ENCODE data around the gene PTPRG.

Gene PTPRG

DNA sequence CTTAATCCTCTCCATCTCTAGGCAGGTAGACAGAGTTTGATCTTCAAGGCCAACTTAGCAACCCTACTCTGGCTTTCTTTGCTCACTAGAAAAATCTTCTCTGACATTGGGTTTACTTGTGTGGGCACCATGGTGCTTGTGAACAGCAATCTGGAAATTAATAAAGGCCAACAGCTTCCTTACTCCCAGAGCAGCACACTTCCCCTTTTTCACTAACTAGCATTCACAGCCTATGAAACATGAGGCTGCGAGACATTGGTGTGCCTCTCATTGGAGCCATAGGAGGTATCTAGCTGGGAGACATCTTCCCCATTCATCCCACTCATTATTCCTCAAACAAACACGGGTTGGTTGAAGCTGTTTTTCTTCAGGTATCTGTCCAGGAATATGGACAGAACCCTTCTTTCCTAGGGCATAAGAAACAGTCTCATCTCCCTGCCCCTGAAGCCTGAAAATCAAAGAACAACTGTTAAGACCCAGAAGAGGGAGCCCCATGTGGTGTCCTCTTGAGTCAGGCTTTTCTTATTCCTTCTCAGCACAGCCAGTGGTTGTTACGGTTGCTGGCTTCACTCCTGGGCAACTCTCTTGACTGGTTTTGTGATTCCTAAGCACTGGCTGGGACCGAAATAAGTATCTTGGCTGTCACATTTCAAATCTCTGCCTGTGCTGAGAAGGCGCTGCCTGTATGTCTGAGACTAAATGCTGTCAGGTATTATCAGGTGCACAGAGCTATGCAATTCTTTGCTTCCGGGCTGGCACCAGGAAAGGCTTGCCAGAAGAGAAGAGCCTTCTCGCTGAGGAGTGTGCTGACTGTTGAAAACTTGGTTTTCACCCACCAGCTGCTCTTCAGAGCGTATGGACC is 617.6 kb downstream of the PTPRG start:
- H3K4me3 ChIP-seq (ENCODE audit: low read depth, low read length) = no peak overlapping the region
- in situ Hi-C loops (cut with HindIII; ENCODE audit: low sequenced_read_pairs) = no loop called here
- DNase-seq (ENCODE audit: low read depth) = no peak
- TF ChIP-seq, protein P1, sequence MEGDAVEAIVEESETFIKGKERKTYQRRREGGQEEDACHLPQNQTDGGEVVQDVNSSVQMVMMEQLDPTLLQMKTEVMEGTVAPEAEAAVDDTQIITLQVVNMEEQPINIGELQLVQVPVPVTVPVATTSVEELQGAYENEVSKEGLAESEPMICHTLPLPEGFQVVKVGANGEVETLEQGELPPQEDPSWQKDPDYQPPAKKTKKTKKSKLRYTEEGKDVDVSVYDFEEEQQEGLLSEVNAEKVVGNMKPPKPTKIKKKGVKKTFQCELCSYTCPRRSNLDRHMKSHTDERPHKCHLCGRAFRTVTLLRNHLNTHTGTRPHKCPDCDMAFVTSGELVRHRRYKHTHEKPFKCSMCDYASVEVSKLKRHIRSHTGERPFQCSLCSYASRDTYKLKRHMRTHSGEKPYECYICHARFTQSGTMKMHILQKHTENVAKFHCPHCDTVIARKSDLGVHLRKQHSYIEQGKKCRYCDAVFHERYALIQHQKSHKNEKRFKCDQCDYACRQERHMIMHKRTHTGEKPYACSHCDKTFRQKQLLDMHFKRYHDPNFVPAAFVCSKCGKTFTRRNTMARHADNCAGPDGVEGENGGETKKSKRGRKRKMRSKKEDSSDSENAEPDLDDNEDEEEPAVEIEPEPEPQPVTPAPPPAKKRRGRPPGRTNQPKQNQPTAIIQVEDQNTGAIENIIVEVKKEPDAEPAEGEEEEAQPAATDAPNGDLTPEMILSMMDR (IDR thresholded peaks at IDR 0.05; ENCODE audit: low read depth, low read length, missing control alignments) = no peak

DNA sequence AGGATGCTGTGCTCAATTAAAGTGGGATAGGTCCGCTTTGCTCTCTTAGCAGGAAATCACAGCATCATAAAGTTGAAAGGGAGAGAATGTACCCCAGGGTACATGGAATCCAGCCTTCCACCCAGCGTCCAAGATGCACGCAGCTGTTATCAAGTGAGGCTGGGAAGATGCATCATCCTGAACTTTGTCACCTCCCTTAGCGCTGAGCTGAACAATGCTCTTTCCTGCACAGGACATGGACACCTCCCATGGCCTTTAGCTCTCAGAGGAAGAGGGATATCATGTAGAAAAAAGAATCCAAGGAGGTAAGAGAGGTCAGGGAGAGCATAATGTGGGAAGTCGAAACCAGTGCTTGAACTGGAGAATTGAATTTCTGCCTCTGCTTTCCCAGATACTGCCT is 619.1 kb downstream of the PTPRG start:
- in situ Hi-C loops (cut with HindIII; ENCODE audit: low sequenced_read_pairs) = loop anchor here (5.0 to 10.0 kb wide), 2 partner anchors 323 to 616 kb away; partner anchors contain the start of gene PTPRG
- TF ChIP-seq, protein P1 (IDR thresholded peaks at IDR 0.05; ENCODE audit: low read depth, low read length, missing control alignments) = no peak
- no peak for DNase-seq (ENCODE audit: low read depth)
- H3K4me3 ChIP-seq (ENCODE audit: low read depth, low read length) = no peak overlapping the region

DNA sequence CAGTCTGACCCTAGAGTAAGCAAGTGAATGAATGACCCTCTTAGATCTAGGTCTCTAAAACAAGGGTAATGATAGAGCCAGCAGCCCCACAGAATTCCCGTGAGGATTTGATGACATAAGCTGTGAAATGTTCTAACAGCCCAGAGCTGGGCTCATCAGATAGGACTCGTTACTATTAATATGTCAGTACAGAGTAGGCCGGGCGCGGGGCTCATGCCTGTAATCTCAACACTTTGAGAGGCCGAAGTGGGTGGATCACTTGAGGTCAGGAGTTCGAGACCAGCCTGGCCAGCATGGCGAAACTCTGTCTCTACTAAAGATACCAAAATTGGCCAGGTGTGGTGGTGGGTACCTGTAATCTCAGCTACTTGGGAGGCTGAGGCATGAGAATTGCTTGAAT is 621.7 kb downstream of the PTPRG start:
- in situ Hi-C loops (cut with HindIII; ENCODE audit: low sequenced_read_pairs) = loop anchor here (5.0 to 10.0 kb wide), 2 partner anchors 326 to 618 kb away; partner anchors contain the start of gene PTPRG
- no peak for DNase-seq (ENCODE audit: low read depth)
- no peak overlapping the region for H3K4me3 ChIP-seq (ENCODE audit: low read depth, low read length)
- TF ChIP-seq, protein P1 (IDR thresholded peaks at IDR 0.05; ENCODE audit: low read depth, low read length, missing control alignments) = no peak

DNA sequence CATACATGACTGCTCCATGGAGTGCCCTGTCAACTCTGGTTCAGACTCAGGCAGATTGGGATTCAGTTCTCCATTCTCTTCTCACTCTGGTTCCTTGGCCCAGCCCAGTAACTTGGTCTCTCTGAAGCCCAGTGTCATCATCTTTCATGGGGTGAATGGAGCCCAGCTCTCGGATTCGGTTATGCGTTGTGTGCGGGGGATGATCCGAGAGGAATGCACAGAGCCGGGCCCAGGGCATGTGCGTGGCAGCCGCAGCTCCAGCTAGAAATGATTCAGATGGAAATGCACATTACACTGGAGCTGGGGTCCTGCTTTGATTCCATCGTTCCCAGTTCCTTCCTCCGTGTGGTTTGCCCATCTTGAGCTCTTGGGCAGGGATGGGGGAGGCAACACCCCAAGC is 622.6 kb downstream of the PTPRG start:
- in situ Hi-C loops (cut with HindIII; ENCODE audit: low sequenced_read_pairs) = loop anchor here (5.0 to 10.0 kb wide), 2 partner anchors 327 to 619 kb away; partner anchors contain the start of gene PTPRG
- H3K4me3 ChIP-seq (ENCODE audit: low read depth, low read length) = no peak overlapping the region
- no peak for DNase-seq (ENCODE audit: low read depth)
- TF ChIP-seq, protein P1 (IDR thresholded peaks at IDR 0.05; ENCODE audit: low read depth, low read length, missing control alignments) = no peak

DNA sequence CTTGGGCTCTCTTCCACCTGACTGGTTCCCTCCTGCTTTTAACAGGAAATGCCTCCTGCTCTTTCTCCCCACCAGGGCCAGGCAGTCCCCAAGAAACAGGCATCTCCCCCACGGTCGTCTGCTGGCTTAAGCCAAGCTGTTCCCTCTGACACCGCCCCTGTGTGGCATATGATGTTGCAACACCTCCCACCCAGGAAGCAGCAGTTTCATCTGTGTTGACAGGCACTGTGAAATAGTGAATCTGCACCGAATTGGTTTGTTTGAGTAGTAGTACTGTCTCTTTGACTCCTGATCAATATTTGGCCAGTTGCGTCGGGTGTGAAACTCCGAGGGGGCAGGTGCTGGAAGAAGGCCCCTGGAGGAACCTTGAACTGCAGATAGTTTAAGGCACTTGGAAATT is 623.2 kb downstream of the PTPRG start:
- TF ChIP-seq, protein P1 (IDR thresholded peaks at IDR 0.05; ENCODE audit: low read depth, low read length, missing control alignments) = no peak
- in situ Hi-C loops (cut with HindIII; ENCODE audit: low sequenced_read_pairs) = loop anchor here (5.0 to 10.0 kb wide), 2 partner anchors 327 to 620 kb away; partner anchors contain the start of gene PTPRG
- H3K4me3 ChIP-seq (ENCODE audit: low read depth, low read length) = no peak overlapping the region
- DNase-seq (ENCODE audit: low read depth) = no peak

DNA sequence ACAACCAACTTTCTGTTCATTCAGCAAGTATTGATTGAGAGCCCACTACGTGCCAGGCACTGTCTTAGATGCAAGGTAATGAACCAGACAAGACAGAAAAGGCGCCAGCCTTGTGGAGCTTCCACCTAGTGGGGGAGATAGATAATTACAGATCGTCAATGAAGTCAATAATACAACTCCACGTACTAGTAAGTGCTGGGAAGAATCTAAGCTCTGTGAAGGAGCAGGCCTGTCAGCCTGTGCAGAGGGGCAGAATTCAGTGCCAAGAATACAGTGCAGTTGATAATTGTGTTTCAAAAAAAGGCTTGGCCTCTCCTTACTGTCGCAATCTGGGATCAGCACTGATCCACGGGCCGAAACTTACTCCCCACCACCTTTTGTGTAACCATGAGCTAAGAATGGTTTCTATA is 625.7 kb downstream of the PTPRG start:
- in situ Hi-C loops (cut with HindIII; ENCODE audit: low sequenced_read_pairs) = loop anchor here (10.0 kb wide), 1 partner anchor 622 kb away; the partner anchor contains the start of gene PTPRG
- no peak for DNase-seq (ENCODE audit: low read depth)
- TF ChIP-seq, protein P1 (IDR thresholded peaks at IDR 0.05; ENCODE audit: low read depth, low read length, missing control alignments) = peak; percentile 55
- no peak overlapping the region for H3K4me3 ChIP-seq (ENCODE audit: low read depth, low read length)

Measured in astrocyte of the cerebellum (primary cell).